GM18907 (cell line): ENCODE measurements around the gene ASCL2.
A peak's percentile ranks its signal among the peaks of the same experiment; 100 is the strongest.

Experiments
- ATAC-seq: cut with Tn5 transposase; IDR thresholded peaks from one replicate; pipeline ENCODE4 v1.9.1; 2021; ENCODE audit warnings: mild to moderate bottlenecking, moderate library complexity; ENCODE audit not compliant: unreplicated experiment

ASCL2 gene

GRCh38 chr11:2309251-2310072, 39.1 kb upstream of the ASCL2 start:
- ATAC-seq = no peak

GRCh38 chr11:2308713-2309112, 38.3 kb upstream of the ASCL2 start:
- no peak for ATAC-seq

- ATAC-seq = no peak
Observed at GRCh38 chr11:2307501-2308331, 37.3 kb upstream of the ASCL2 start.

GRCh38 chr11:2306877-2307500, 36.6 kb upstream of the ASCL2 start:
- no peak for ATAC-seq

GRCh38 chr11:2306452-2306823, 36.0 kb upstream of the ASCL2 start:
- ATAC-seq = no peak

GRCh38 chr11:2305788-2306451, 35.5 kb upstream of the ASCL2 start:
- no peak for ATAC-seq

- no peak for ATAC-seq
Observed at GRCh38 chr11:2305140-2305778, 34.9 kb upstream of the ASCL2 start.

GRCh38 chr11:2304506-2305139, 34.2 kb upstream of the ASCL2 start:
- no peak for ATAC-seq

GRCh38 chr11:2303627-2304505, 33.5 kb upstream of the ASCL2 start:
- no peak for ATAC-seq

- no peak for ATAC-seq
Observed at GRCh38 chr11:2302896-2303626, 32.7 kb upstream of the ASCL2 start.

GRCh38 chr11:2302306-2302895, 32.0 kb upstream of the ASCL2 start:
- ATAC-seq = peak; percentile 2

- peak; percentile 68 for ATAC-seq
Observed at GRCh38 chr11:2301631-2302305, 31.4 kb upstream of the ASCL2 start, which contains the start of the genes C11orf21 and TSPAN32. TSS of gene C11orf21 (minus strand) at chr11:2301918. CDS start at chr11:2301808, 110 bp downstream. TSS of gene TSPAN32 (plus strand) at chr11:2302013. CDS start at chr11:2302150, 137 bp downstream.

- ATAC-seq = no peak
Observed at GRCh38 chr11:2300936-2301630, 30.7 kb upstream of the ASCL2 start.

- ATAC-seq = no peak
Observed at GRCh38 chr11:2300290-2300935, 30.0 kb upstream of the ASCL2 start.

- no peak for ATAC-seq
Observed at GRCh38 chr11:2299773-2300172, 29.4 kb upstream of the ASCL2 start.
